AG10803 (cell line): ENCODE data around the gene UQCRC1.

Source experiments
- DNase-seq: peaks from one replicate; pipeline ENCODE4 v3.0.0; 2010; ENCODE audit warnings: low read depth
- H3K4me3 ChIP-seq: 2 replicates; pipeline ENCODE4 v1.5.1; 2011; ENCODE audit warnings: mild to moderate bottlenecking, low read length, control low read depth
- CTCF ChIP-seq: conservative IDR thresholded peaks from 2 replicates; pipeline ENCODE4 v1.5.1; 2011; ENCODE audit warnings: mild to moderate bottlenecking, low read length, control low read depth, inconsistent platforms

UQCRC1 gene

GRCh38 chr3:48651771-48652170 lies 42.3 kb upstream of the UQCRC1 start:
- no peak for DNase-seq
- TF ChIP-seq CTCF, result no peak
- no peak overlapping the region for H3K4me3 ChIP-seq

- TF ChIP-seq CTCF, result no peak
Observed at GRCh38 chr3:48650723-48651122, 41.3 kb upstream of the UQCRC1 start.

GRCh38 chr3:48648188-48648850 lies 38.9 kb upstream of the UQCRC1 start:
- H3K4me3 ChIP-seq, result no peak overlapping the region
- no peak for DNase-seq
- TF ChIP-seq CTCF, result no peak

More at GRCh38 chr3:48650723-48651122, 41.3 kb upstream of the UQCRC1 start:
- no peak for DNase-seq
- H3K4me3 ChIP-seq, result no peak overlapping the region

- TF ChIP-seq CTCF, result no peak
- H3K4me3 ChIP-seq, result no peak overlapping the region
- DNase-seq, result no peak
Observed at GRCh38 chr3:48647714-48648113, 38.3 kb upstream of the UQCRC1 start.

- H3K4me3 ChIP-seq, result no peak overlapping the region
- no peak for DNase-seq
- TF ChIP-seq CTCF, result no peak
Observed at GRCh38 chr3:48644898-48645760, 35.7 kb upstream of the UQCRC1 start.

GRCh38 chr3:48642605-48643004 lies 33.2 kb upstream of the UQCRC1 start:
- TF ChIP-seq CTCF, result no peak
- no peak overlapping the region for H3K4me3 ChIP-seq
- DNase-seq, result no peak

GRCh38 chr3:48641396-48641795 lies 31.9 kb upstream of the UQCRC1 start:
- DNase-seq, result no peak
- TF ChIP-seq CTCF, result no peak

More at GRCh38 chr3:48641396-48641795, 31.9 kb upstream of the UQCRC1 start:
- H3K4me3 ChIP-seq, result no peak overlapping the region
